GM04503 (cell line): ENCODE results near the gene CAMTA1.
"Not testable (repeated sequence)": the region's sequence is repeated elsewhere in the genome, so short reads cannot be mapped to it uniquely, and the experiment has no call there.

Experiments used
- DNase-seq: peaks from one replicate; pipeline ENCODE4 v3.0.0-alpha.2; 2012; ENCODE audit warnings: low read depth

CAMTA1 gene, protein sequence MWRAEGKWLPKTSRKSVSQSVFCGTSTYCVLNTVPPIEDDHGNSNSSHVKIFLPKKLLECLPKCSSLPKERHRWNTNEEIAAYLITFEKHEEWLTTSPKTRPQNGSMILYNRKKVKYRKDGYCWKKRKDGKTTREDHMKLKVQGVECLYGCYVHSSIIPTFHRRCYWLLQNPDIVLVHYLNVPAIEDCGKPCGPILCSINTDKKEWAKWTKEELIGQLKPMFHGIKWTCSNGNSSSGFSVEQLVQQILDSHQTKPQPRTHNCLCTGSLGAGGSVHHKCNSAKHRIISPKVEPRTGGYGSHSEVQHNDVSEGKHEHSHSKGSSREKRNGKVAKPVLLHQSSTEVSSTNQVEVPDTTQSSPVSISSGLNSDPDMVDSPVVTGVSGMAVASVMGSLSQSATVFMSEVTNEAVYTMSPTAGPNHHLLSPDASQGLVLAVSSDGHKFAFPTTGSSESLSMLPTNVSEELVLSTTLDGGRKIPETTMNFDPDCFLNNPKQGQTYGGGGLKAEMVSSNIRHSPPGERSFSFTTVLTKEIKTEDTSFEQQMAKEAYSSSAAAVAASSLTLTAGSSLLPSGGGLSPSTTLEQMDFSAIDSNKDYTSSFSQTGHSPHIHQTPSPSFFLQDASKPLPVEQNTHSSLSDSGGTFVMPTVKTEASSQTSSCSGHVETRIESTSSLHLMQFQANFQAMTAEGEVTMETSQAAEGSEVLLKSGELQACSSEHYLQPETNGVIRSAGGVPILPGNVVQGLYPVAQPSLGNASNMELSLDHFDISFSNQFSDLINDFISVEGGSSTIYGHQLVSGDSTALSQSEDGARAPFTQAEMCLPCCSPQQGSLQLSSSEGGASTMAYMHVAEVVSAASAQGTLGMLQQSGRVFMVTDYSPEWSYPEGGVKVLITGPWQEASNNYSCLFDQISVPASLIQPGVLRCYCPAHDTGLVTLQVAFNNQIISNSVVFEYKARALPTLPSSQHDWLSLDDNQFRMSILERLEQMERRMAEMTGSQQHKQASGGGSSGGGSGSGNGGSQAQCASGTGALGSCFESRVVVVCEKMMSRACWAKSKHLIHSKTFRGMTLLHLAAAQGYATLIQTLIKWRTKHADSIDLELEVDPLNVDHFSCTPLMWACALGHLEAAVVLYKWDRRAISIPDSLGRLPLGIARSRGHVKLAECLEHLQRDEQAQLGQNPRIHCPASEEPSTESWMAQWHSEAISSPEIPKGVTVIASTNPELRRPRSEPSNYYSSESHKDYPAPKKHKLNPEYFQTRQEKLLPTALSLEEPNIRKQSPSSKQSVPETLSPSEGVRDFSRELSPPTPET (N-terminal part only)

DNA sequence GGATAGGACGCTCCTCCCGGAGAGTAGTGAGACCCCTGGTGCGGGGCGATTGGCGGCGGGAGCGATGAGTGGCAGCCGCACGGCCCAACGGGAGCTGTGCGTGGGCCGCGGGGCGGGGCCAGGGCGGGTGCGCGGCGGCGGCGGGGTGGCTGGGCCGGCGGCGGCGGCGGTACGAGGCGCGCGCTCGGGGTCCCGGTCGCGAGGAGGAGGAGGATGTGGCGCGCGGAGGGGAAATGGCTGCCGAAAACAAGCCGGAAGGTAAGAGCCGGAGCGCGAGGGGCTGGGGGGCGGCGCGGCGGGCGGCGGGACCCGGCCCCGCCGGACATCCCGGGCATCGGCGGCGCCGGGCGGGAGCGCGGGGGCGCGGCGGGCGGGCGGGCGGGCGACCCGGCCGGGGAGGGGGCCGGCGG is at the start of gene CAMTA1:
TSS of gene CAMTA1 (plus strand) at position 137 of the 410 bp plus-strand sequence. CDS start at position 214, 77 bp downstream.
- no peak for DNase-seq

DNA sequence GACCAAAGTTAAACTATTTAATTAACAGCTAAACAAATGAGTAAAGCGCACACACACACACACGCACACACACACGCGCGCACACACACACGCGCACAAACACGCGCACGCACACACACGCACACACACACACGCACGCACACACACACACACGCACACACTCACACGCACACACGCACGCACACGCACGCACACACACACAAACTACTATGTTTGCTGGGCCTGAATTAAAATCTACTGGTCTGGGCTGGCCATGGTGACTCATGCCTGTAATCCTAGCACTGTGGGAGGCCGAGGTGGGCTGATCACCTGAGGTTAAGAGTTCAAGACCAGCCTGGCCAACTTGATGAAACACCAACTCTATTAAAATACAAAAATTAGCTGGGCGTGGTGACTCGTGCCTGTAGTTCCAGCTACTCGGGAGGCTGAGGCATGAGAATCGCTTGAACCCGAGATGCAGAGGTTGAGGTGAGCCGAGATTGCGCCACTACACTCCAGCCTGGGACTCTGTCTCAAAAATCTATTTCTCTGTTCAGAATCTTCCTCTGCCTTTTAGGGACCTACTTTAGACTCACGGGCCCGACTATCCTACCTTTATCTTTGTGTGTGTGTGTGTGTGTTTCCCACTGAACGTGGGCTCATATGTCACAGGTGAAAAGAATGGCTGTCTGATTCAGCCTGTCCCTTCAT is 46.1 kb upstream of the CAMTA1 start:
- no peak for DNase-seq

DNA sequence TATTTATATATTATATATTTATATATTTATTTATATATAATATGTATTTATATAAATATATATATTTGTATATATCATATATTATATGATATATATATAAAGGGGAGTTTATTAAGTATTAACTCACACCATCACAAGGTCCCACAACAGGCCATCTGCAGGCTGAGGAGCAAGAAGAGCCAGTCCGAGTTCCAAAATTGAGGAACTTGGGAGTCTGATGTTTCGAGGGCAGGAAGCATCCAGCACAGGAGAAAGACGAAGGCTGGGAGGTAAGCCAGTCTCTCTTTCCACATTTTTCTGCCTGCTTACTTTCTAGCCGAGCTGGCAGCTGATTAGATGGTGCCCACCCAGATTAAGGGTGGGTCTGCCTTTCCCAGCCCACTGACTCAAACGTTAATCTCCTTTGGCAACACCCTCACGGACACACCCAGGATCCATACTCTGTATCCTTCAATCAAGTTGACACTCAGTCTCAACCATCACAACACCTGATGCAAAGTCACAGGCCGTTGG is 42.5 kb upstream of the CAMTA1 start:
- DNase-seq, result not testable (repeated sequence)

DNA sequence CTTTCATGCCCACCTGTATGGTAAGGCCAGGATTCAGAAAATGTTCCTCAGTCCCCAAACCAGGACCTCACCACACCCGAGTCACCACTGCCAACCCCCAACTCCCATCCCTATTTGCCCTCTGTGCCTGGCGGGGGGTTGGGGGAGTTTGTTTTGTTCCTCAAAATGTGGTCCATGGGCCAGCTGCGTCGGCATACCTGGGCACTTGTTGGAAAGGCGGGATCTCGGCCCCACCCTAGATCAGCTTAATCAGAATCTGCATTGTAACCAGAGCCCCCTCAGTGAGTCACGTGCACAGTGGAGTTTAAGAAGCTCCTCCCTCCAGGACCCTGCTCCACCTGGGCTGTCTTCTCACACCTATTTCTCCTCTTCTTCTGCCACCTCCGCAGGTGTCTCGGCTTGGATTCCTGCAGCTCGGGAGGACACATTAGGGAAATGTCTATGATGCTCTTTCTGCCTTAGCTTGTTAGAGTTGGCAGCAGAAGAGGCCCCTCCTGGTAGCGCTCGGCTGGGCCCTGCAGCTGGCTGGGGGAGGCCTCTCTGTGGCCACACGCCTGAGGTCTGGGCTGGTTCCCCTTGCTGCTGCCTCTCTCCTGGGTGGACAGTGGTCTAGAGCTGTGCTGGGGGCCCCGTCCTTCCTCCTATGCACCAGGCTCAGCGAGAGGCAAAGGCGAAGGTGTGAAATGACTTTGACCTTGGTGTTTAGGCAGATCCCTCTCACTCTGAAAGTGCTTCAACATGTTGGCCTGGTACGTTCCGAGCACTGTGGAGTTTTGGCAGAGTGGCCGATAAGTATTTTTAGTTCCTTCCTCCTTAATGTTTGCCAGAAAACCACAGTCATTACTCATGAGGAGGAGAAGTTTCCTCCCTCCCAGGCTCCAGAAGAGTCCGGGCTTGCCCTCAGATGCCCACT is 41.8 kb upstream of the CAMTA1 start:
- DNase-seq, result peak; percentile 81

DNA sequence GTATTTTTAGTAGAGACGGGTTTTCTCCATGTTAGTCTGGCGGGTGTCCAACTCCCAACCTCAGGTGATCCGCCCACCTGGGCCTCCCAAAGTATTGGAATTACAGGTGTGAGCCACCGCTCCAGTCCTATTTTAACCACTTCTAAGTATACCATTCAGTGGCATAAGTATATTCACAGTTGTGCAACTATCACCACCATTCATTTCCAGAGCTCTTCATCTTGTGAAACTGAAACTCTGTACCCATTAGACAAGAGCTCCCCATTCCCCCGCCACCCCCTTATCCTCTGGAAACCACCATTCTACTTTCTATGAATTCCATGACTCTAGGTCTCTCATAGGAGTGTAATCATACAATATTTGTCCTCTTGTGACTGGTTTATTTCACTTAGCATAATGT is 40.2 kb upstream of the CAMTA1 start:
- DNase-seq, result no peak

DNA sequence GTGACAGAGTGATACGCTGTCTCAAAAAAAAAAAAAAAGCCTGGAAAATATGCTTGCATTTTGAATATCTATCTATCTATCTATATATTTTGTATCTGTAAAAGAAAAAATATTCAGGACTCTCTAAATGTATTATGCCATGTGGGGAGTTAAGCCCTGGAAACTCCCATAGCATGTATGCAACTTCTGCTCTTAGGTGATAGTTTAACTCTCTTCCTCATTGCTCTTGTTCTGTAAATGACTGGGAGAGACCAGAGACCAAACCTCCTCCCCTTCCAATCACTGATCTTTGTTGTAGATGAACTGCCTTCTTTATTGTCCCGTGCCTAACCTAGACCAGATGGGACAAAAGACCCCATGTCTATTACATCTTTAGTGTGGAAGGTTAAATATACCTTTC is 37.6 kb upstream of the CAMTA1 start:
- DNase-seq, result no peak

DNA sequence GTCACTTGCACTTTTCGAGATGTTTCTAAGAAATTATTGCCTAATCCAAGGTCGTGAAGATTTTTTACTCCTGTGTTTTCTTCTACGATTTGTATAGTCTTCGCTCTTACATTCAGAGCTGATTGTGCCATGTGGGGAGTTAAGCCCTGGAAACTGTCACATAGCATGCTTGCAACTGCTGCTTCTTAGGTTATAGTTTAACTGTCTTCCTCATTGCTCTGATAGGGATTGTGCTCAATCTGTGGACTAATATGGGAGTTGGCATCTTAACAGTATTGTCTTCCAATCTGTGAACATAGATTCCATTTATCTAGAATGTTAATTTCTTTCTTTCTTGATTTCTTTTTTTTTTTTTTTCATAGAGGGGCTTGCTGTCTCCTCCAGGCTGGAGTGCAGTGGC is 34.8 kb upstream of the CAMTA1 start:
- DNase-seq, result no peak

DNA sequence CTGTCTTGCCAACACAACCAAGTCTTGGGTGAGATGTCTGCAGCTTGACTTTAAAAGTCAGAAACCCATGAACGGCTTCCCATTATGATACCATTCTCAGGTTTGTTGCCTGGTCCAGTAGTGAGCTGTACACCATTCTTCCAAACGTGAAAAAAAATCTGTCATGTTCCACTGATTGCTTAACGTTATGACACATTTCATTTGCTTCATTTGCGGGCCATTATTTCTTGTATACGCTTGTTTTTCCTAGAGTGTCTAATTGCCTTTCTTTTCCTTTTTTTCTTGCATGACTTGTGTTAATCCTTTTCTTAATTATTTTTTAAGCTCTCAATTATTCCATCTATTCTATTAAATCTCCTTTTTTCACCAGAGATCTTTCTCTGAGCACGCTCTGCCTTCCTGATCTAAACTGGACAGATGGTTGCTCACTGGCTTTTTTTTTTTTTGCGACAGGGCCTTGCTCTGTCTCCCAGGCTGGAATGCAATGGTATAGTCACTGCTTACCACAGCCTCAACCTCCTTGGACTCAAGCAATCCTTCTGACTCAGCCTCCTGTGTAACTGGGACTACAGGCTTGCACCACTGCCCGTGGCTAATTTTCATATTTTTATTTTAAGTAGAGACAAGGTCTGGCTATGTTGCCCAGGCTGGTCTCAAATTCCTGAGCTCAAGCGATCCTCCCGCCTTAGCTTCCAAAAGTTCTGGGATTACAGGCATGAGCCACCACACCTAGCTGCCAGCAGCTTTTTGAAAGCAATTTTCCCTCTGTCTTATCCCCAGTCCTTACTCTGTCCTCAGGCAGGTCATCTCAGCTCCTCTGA is 31.7 kb upstream of the CAMTA1 start:
- DNase-seq, result no peak

DNA sequence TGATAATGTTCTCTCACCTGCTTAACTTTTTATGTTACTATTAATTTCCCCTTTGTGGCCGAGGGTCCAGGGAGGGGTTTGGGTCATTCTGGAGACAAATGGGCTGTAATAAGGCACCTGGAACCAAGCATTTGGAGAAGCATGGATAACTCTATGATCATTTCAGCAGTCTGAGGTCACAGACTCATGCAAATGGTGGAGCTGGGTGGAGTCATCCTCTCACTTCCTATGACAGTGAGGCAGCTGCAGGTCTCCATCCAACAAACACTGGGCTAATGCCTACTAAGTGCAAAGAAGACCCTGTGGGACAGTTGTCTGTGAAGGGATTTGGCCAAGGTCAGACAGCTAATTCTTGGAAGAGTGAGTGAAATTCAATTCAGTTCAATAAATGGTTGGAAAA is 28.8 kb upstream of the CAMTA1 start:
- DNase-seq, result no peak

DNA sequence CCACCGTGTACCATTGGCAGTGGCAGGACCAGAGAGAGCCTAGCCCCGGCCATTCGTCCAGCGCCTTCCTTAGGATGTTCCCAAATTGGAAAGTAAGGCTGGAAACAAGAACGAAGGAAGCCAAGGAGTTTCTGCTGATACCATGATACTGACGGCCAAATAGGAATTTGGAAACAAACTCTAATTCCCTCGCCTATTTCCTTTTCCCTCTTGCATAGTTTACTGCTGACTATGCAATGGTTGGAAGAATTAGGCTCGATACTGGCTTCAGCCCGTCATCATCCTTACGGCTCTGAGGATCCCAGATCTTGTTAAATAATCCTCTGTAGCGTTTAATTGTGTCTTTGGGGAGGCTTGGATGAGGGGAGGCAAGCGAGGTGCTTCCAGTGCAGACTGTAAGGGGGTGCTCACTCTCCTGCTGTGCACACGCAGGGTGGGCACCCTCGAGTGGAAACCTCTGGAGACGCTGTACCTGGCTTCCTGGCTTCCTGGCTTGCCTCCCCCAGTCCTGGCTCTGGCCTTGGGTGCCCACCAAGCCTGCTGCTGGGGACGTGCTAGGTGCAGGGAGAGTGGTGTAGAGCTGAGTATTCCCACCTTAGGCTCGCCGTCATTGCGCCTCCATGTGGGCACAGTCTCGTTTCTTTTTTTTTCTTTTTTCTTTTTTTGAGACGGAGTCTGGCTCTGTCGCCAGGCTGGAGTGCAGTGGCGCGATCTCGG is 27.4 kb upstream of the CAMTA1 start:
- no peak for DNase-seq

DNA sequence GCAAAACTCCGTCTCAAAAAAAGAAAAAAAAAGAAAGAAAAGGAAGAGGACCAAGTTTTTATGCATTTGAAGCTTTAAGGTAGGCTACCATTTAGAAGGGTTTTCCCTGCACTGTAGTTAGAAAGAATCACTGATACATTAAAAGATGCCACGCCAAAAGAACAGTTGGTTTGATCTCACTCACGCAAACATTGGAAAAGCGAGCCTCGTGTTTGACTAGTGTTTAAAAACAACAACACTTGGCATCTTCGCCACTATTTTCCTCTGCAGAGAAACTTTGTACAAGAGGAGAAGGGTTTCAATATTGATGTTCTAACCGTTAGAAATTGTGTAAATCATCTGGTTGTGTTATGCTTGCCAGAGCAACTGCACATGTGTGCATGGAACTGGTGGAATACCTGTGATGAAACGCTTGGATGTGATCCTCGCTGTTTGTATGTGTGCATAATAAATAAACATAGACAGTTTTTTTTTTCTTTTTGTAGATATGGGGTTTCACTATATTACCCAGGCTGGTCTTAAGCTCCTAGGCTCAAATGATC is 24.0 kb upstream of the CAMTA1 start:
- DNase-seq, result no peak

DNA sequence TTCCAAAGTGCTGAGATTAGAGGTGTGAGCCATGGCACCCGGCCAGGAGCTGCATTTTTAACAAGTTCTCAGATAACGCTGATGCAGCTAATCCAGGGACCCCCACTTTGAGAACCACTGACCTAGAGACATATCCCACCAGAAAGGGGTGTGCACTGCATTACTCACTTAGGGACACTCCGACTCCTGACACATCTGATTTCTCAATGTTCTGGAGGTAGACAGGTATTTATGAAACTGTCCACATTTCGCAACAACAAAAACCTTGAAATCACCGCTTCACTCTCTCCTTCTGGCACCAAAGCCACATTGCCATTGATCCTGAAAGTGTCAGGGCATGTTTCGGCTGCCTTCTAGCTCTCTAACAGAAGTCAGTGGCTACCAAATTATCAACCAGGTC is 23.2 kb upstream of the CAMTA1 start:
- no peak for DNase-seq

DNA sequence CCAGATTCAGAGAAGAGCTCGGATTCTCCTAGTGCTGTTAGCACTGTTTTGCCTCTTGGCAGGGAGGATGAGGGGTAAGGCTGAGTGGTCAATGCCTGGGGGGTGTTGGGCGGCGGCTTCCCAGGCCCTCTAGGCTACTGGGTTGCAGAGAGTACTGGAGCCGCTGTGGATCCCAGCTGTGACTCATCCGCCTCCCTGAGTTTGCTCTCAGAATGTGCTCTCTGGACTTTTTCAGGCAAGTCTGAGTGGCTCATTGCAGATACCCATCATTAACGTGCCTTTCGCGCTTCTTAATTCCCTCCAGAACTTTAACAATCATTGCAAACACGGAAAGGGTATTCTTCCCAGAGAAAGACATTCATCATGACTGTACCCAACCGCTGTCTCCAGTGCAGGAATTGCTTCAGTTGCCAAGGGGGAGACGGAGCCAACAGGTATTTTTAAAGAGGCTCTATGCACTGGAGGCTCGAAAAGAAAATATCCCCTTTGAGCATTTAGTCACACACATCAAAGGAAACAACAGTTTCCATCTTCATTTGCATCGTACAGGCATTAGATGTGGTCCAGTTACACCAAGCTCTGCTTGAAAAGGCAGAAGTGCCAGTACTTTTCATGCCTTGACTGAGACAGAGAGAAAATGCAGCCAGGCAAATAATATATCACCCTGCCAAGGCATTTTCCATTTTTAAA is 14.4 kb upstream of the CAMTA1 start:
- DNase-seq, result no peak

DNA sequence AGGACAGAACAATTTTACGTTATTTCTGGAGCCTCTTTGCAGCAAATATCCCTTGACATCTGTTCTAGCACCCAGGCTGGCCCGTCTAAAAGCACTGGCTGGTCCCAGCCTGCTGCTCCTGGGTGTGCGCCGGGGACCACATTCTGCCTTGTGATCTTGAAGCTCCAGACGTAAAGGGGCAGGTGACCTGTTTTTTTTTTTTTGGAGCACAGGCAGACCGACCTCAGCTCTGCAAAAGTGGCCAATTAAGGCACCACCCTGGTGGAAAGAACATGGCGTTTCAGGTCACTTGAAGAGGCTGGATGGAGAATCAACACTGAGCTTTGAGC is 13.8 kb upstream of the CAMTA1 start:
- DNase-seq, result no peak

DNA sequence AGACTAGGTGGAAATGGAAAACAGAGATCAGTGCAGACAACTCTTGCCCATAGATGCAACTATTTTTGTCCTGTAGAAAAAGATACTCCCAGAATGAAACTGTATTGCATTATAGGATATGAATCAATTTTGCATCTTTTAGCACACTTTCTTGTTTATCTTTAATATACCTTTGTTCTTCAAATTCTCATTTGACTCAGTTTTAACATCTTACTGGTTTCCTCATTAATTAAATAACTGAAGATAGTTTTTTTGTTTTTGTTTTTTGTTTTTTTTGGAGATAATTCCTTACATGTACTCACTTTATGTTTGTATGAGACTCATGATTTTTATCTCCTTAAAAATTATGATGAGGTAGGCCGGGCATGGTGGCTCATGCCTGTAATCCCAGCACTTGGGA is 10.9 kb upstream of the CAMTA1 start:
- DNase-seq, result no peak

DNA sequence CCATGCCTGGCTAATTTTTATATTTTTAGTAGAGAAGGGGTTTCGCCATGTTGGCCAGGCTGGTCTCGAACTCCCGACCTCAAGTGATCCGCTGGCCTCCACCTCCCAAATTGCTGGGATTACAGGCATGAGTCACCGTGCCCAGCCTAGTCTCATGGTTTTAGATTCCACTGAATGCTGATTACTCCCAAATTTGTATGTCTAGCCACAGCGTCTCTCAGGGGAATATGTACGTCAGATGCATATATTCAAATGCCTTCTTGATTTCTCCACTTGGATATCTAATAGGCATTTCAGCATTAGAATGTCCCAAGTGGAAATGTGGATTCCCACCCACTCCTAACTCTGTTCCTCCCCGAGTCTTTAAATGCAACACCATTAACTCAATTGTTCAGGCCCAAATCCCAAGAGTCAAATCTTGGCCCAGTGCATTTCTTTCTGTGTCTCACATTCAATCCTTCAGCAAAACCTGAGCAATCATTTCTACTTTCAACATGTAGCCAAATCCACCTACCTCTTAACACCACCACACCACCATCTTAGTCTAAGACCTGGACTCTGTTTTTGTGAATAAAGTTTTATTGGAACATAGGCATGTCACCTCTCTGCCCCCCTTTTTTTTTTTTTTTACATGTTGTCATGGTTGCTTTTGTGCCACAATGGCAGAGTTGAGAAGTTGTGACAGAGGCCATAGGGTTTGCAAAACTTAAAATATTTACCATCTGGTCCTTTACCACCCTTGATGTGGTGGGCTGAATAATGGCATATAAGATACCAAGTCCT is 9.8 kb upstream of the CAMTA1 start:
- no peak for DNase-seq

DNA sequence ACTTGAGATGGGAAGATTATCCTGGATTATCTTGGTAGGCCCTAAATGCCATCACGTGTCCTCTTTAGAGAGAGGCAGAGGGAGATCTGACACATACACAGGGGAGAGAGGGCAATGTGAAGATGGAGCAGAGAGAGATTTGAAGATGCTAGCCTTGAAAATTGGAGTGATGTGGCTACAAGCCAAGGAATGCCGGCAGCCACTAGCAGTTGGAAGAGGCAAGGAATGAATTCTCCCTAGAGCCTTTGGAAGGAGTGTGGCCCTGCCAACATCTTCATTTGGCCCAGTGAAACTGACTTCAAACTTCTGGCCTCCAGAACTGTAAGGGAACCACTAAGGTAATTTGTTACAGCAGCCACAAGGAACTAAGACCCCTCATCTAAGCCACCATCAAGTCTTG is 8.9 kb upstream of the CAMTA1 start:
- DNase-seq, result no peak
